DND-41 (cell line): Measurements from ENCODE around the gene CALCOCO2.

Experiments used
- ATAC-seq: fragments of 200-7000 bp; cut with Tn5 transposase; 3 replicates; pipeline ENCODE4 v1.9.1; 2021; ENCODE audit warnings: low read depth; ENCODE audit not compliant: insufficient read depth
- DNase-seq: peaks from one replicate; pipeline ENCODE4 v3.0.0-alpha.2; 2020
- H2AFZ ChIP-seq: 2 replicates; pipeline ENCODE4 v1.6.0; 2012; ENCODE audit warnings: low read depth, low read length
- H3K27ac ChIP-seq: 2 replicates; pipeline ENCODE4 v1.5.1; 2012; ENCODE audit warnings: low read length, inconsistent platforms
- H3K27me3 ChIP-seq: fragments of 200-600 bp; sonication (generic); 2 replicates; pipeline ENCODE4 v1.6.0; 2012; ENCODE audit warnings: low read length, mild to moderate bottlenecking, inconsistent platforms; ENCODE audit not compliant: insufficient read depth, poor library complexity
- H3K36me3 ChIP-seq: 2 replicates; pipeline ENCODE4 v1.5.1; 2012; ENCODE audit warnings: low read length, inconsistent platforms; ENCODE audit not compliant: insufficient read depth
- H3K4me1 ChIP-seq: 2 replicates; pipeline ENCODE4 v1.5.1; 2012; ENCODE audit warnings: mild to moderate bottlenecking, low read length; ENCODE audit not compliant: insufficient read depth
- H3K4me2 ChIP-seq: 2 replicates; pipeline ENCODE4 v1.6.0; 2012; ENCODE audit warnings: mild to moderate bottlenecking, moderate library complexity, low read length, inconsistent platforms; ENCODE audit not compliant: insufficient read depth
- H3K4me3 ChIP-seq, 2 experiments: fragments of 200-600 bp in 1 of 2; shearing (Covaris generic) in 1 of 2; 2 replicates each; pipeline ENCODE4 v1.5.1; 2012 to 2016; ENCODE audit warnings: inconsistent platforms in 2 of 2, low read length in 2 of 2, mild to moderate bottlenecking in 2 of 2, low read depth in 1 of 2, moderate library complexity in 1 of 2
- H3K79me2 ChIP-seq: 2 replicates; pipeline ENCODE4 v1.6.0; 2012; ENCODE audit warnings: low read length, inconsistent platforms; ENCODE audit not compliant: insufficient read depth
- H3K9ac ChIP-seq: 2 replicates; pipeline ENCODE4 v1.6.0; 2012; ENCODE audit warnings: low read depth, mild to moderate bottlenecking, inconsistent platforms, low read length, moderate library complexity
- H3K9me3 ChIP-seq: 2 replicates; pipeline ENCODE4 v1.5.1; 2012; ENCODE audit warnings: low read length, moderate library complexity, mild to moderate bottlenecking, inconsistent platforms; ENCODE audit not compliant: insufficient read depth, severe bottlenecking
- H4K20me1 ChIP-seq: 2 replicates; pipeline ENCODE4 v1.6.0; 2012; ENCODE audit warnings: low read length; ENCODE audit not compliant: insufficient read depth
- EZH2 ChIP-seq: IDR thresholded peaks from 3 replicates; pipeline ENCODE4 v1.6.1; 2012; ENCODE audit warnings: borderline replicate concordance, low read depth, mild to moderate bottlenecking, moderate library complexity, low read length, inconsistent platforms; ENCODE audit not compliant: severe bottlenecking
- TF ChIP-seq, protein P1 (sequence below): IDR thresholded peaks from 2 replicates; pipeline ENCODE4 v1.5.1; 2012; ENCODE audit warnings: borderline replicate concordance, low read length, moderate library complexity, mild to moderate bottlenecking; ENCODE audit not compliant: poor library complexity, severe bottlenecking; ENCODE audit errors: extremely low read depth

Gene CALCOCO2, protein sequence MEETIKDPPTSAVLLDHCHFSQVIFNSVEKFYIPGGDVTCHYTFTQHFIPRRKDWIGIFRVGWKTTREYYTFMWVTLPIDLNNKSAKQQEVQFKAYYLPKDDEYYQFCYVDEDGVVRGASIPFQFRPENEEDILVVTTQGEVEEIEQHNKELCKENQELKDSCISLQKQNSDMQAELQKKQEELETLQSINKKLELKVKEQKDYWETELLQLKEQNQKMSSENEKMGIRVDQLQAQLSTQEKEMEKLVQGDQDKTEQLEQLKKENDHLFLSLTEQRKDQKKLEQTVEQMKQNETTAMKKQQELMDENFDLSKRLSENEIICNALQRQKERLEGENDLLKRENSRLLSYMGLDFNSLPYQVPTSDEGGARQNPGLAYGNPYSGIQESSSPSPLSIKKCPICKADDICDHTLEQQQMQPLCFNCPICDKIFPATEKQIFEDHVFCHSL

DNA sequence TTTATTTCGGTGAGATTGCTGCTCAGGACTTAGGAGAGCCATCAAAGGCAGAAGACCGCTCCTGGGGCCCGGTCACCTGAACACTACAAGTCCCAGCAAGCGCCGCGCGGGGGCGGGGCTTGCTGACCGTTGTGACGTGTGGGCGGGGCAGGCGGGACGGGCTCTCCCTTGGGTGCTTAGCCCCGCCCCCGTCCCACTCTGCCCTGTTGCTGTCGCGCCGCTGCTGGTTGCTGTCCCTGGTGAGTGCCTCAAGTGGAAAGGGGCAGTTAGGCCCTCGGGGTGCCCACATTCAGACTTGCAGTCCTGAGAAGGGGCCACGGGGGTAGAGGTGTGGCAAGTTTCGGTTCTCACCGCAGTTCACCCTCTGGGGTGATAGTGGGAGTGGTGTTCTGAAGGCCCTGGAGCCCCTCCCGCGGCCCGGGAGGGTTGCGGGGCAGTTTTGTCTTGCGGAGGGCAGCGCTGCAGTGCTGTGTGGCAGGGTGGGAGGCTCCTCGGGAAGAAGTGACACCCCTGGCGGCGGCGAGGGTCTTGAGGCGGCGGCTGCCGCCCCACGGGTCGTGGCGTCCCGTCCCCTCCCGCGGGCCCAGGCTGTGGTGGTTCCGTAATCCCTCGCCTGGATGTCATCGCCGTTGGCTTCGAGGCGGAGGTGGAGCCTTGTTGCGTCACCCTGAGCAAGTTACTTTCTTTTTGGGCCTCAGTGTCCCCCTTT, at the start of gene CALCOCO2:
CALCOCO2 (plus strand) TSS at position 196 of the 709 bp plus-strand sequence. CDS start 10,673 bp downstream, outside the sequence.
- Histone ChIP-seq H2AFZ (peak within 1 kb of the TSS; percentile 88), H3K4me1 (peaks cover 47% of the 10 kb centered on the region), H3K4me3 (peak within 1 kb of the TSS; percentile 82 to 95), H3K9me3 (no peaks in the 10 kb centered on the region), H3K27ac (peak within 1 kb of the TSS; percentile 93), H3K79me2 (peaks cover 50% of the 10 kb centered on the region), H3K9ac (peak within 1 kb of the TSS; percentile 93), H4K20me1 (peaks cover 15% of the 10 kb centered on the region; the same call in 1 of the 2 replicates), H3K36me3 (no peaks in the 10 kb centered on the region; the same call in 1 of the 2 replicates), H3K4me2 (peak within 1 kb of the TSS; percentile 79), H3K27me3 (no peaks in the 10 kb centered on the region)
- DNase-seq (peak; percentile 87), ATAC-seq (peak; percentile 85)
- TF ChIP-seq, protein P1, sequence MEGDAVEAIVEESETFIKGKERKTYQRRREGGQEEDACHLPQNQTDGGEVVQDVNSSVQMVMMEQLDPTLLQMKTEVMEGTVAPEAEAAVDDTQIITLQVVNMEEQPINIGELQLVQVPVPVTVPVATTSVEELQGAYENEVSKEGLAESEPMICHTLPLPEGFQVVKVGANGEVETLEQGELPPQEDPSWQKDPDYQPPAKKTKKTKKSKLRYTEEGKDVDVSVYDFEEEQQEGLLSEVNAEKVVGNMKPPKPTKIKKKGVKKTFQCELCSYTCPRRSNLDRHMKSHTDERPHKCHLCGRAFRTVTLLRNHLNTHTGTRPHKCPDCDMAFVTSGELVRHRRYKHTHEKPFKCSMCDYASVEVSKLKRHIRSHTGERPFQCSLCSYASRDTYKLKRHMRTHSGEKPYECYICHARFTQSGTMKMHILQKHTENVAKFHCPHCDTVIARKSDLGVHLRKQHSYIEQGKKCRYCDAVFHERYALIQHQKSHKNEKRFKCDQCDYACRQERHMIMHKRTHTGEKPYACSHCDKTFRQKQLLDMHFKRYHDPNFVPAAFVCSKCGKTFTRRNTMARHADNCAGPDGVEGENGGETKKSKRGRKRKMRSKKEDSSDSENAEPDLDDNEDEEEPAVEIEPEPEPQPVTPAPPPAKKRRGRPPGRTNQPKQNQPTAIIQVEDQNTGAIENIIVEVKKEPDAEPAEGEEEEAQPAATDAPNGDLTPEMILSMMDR, result peak; percentile 15
- no peak for TF ChIP-seq EZH2

DNA sequence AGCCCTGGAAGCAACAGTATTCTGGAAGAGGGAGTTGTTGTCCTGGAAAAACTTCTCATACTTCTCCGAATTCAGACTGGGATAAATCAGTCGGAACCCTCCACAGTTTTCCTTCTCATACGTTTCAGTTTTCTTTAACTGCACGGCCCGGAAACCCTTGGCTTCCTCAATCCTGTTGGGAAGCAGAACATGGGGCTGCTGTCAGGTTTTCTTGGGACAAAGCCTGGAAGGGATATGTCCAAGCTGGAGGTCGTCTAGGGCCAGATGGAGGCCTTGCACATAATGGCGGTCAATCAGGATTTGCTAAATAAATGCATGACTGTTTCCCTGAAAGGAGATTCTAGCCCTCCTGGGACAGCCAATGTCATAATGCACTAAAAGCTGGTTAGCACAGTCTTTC, 43.0 kb upstream of the CALCOCO2 start:
- H4K20me1 ChIP-seq, result no peaks in the 10 kb centered on the region
- H3K27me3 ChIP-seq, result peaks cover 18% of the 10 kb centered on the region
- H3K4me1 ChIP-seq, result no peaks in the 10 kb centered on the region
- no peak for DNase-seq
- H3K36me3 ChIP-seq, result no peaks in the 10 kb centered on the region
- H3K4me2 ChIP-seq, result no peak overlapping the region
- H3K4me3 ChIP-seq, result no peak overlapping the region
- no peaks in the 10 kb centered on the region for H3K79me2 ChIP-seq
- ATAC-seq, result no peak
- no peaks in the 10 kb centered on the region for H3K9me3 ChIP-seq
- no peak overlapping the region for H3K9ac ChIP-seq
- TF ChIP-seq, protein P1, result no peak
- no peak for TF ChIP-seq EZH2
- H2AFZ ChIP-seq, result no peak overlapping the region
- no peak overlapping the region for H3K27ac ChIP-seq

DNA sequence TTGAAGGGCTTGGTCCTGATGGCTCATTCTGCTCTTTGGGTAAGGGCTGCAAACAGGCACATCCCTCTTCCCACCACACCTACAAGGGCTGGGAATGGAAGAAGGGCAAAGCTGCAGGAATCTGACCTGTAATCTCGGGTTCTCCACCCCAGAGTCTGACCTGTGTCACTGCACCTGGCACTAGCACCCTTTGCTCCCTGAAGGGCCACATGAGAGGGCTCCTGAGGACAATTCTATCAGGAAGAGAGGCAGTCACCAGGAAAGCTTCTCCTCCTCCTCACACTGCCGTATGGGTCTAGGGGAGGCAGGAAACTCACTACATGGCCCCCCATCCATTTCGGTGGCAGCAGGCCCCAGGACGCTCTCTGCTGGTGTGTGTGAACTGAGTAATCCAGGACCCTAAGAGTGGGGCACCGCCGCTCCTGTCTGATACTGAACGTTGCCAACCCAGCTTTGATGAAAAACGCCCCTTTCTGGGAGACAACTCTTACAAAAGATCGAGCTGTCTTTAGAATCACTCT, 40.2 kb upstream of the CALCOCO2 start:
- ATAC-seq, result no peak
- no peak overlapping the region for H2AFZ ChIP-seq

More for the DNA sequence above, 40.2 kb upstream of the CALCOCO2 start:
- H3K9me3 ChIP-seq, result no peaks in the 10 kb centered on the region
- TF ChIP-seq, protein P1, result no peak
- no peak for TF ChIP-seq EZH2
- no peaks in the 10 kb centered on the region for H3K4me1 ChIP-seq
- no peak overlapping the region for H3K27ac ChIP-seq
- no peak overlapping the region for H3K4me2 ChIP-seq
- H3K79me2 ChIP-seq, result no peaks in the 10 kb centered on the region
- no peak overlapping the region for H3K4me3 ChIP-seq
- no peaks in the 10 kb centered on the region for H4K20me1 ChIP-seq
- no peaks in the 10 kb centered on the region for H3K36me3 ChIP-seq
- no peak overlapping the region for H3K9ac ChIP-seq
- no peak for DNase-seq
- H3K27me3 ChIP-seq, result peaks cover 16% of the 10 kb centered on the region
